ENCODE measurements around the gene COL4A6. TPM values are rescaled to one million over a fixed set of nuclear protein-coding genes. Genes with fewer than 3 reads are reported as not detected.
"Not testable (repeated sequence)": the region's sequence is repeated elsewhere in the genome, so short reads cannot be mapped to it uniquely, and the experiment has no call there.

Gene COL4A6
- 9.1 TPM for total RNA-seq
- long read RNA-seq, partial matches to known transcripts: 5 of 6 reads
- long read RNA-seq, other reads (novel, unspliced or antisense): 1 of 6 reads

GRCh38 chrX:108438110-108438623 is at the start of gene COL4A6:
TSS of gene COL4A6 (minus strand) at chrX:108438422. CDS start at chrX:108438196, 226 bp downstream.
- ATAC-seq (peak; percentile 56), DNase-seq (no peak)
- intact Hi-C loops (cut with micrococcal nuclease): no loop called here

DNA sequence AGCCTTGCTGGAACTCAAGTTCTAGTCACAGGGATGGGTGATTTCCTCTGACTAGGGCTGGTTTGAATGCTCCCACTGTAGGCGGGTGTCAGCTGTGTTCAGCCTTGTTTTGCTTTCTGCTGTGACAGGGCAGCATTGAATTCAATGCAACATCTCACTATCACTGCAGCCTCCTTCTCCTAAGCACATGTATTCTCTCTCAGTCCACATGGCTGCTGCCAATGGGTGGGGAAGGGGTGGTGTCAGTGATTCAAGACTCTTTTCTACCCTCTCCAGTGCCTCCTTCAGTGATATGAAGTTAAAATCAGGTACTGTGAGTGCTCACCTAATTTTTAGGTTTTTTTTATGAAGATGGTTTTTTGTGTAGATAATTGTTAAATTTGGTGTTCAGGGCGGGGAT is 47.7 kb upstream of the COL4A6 start:
- ATAC-seq: no peak
- intact Hi-C loops (cut with micrococcal nuclease): no loop called here
- no peak for DNase-seq

- intact Hi-C loops (cut with micrococcal nuclease): no loop called here
- ATAC-seq: no peak
- no peak for DNase-seq
These were observed 46.0 kb upstream of the COL4A6 start for GRCh38 chrX:108484251-108484650.

- ATAC-seq; intact Hi-C loops (cut with micrococcal nuclease): not testable (repeated sequence)
These were observed 43.3 kb upstream of the COL4A6 start for GRCh38 chrX:108481528-108481927.

GRCh38 chrX:108473979-108474378 is 35.8 kb upstream of the COL4A6 start:
- intact Hi-C loops (cut with micrococcal nuclease): no loop called here
- no peak for DNase-seq
- ATAC-seq: no peak

More at GRCh38 chrX:108481528-108481927, 43.3 kb upstream of the COL4A6 start:
- DNase-seq: not testable (repeated sequence)

DNA sequence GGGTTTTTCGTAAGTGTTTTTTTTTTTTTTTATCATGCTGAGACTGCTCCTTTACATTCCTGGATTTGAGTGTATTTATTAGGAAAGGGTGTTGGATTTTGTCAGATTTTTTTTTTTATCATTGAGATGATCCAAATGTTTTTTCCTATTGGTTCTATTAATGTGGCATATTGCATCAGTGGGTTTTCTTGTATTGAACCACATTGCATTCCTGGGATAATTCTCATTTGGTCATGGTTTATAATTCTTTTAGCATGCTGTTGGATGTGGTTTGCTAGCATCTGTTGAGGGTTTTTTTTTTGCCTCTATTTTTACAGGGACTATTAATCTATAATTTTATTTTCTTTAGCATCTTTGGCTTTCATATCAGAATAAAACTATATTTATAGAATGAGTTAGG is 30.3 kb upstream of the COL4A6 start:
- intact Hi-C loops (cut with micrococcal nuclease): no loop called here
- DNase-seq: no peak
- ATAC-seq: no peak

GRCh38 chrX:108464604-108465003 is 26.4 kb upstream of the COL4A6 start:
- intact Hi-C loops (cut with micrococcal nuclease): no loop called here
- ATAC-seq (no peak), DNase-seq (no peak)

GRCh38 chrX:108456971-108457477 is 18.8 kb upstream of the COL4A6 start:
- intact Hi-C loops (cut with micrococcal nuclease): no loop called here
- ATAC-seq (peak; percentile 38), DNase-seq (no peak)

DNA sequence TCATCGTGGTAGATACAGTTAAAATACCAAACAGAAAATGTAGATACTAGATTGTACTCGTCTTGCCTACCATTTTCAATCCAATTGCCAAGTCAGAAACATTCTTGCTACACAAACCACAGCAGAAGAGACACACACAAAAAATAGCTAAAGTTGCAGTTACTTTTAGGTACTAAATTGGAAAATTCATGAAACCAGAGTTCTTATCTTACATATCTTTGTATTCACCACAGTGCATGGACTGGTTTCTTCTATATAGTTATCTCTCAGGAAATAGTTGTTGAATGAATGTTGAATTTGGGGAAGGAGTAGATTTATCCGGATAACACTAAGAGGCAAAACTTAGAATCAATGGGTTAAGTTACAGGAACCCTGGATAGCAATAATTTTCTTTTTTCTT is 15.6 kb upstream of the COL4A6 start:
- intact Hi-C loops (cut with micrococcal nuclease): no loop called here
- no peak for DNase-seq
- no peak for ATAC-seq

DNA sequence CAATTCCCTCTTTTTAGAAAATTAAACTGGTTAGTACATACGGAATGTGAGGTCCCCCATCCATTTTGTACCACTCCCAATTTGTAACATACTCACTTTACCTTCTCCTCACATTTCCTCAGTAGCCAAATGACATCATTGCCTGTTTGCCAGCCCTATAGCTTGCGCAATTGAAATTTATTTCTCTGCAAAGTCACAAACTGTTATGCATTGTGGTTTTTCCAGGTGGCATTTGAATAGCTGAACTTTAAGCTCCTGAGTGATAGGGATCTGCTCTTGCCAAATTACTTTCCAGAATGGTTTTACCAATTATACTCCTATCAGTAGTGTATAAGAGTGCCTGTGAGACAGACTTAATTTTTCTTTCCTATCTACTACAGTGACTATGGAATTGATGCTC is 9.1 kb upstream of the COL4A6 start:
- intact Hi-C loops (cut with micrococcal nuclease): no loop called here
- ATAC-seq: no peak
- DNase-seq: no peak

DNA sequence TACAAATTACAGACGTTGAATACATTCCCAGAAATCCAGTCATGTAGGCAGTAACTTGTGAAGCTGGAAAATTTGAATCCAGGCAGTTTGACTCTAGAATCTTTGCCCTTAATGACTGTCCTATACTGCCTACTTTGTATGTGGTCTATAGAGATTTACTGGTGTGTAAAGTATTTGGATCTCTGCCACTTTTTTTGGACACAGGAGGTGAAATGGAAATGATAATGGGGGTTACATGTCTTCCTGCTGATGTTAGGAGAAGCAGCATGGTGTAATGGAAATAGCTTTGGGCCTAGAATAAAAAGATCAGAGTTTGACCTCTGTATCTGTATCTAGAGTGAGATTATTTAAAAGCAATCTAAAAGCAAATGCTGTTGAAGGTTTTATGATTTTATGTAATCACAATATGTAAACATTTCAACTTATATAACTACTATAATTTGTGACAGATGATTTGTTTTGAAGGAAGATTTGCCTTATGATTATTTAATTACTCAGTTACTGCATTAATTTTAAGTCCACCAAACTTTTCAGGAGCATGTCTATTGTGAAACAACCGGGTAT is 4.8 kb upstream of the COL4A6 start:
- intact Hi-C loops (cut with micrococcal nuclease): no loop called here
- DNase-seq (no peak), ATAC-seq (no peak)

- intact Hi-C loops (cut with micrococcal nuclease): no loop called here
- DNase-seq (no peak), ATAC-seq (peak; percentile 69)
These were observed 1.9 kb upstream of the COL4A6 start for GRCh38 chrX:108439961-108440696.

DNA sequence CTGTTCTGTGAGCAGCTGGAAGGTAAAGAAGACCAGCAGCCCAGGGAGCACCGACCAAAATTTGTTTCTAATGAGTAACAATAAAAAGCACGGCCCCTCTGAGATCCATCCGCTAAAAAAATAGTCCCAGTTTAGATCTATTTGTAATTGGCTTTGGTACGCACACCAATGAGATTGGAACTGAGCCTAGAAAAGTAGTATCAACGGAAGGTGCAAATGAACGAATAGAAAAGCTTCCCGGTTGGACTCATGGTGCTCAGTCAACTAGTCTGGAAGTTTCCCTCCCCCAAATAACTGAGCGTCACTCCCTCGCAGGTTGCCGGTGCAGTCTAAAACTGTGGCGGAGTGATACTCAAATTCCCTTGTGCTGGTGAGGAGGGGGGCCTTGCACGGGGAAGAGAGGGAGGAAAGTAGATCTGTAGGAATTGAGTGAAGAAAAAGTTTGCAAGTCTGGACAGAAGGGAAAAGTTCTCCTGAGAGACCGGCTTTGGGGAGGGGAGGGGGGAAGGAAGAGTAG is 1.3 kb upstream of the COL4A6 start, which contains the start of gene COL4A5:
TSS of gene COL4A5 (plus strand) at position 413 of the 517 bp plus-strand sequence. CDS start 288 bp downstream, outside the sequence.
- ATAC-seq (peak; percentile 91), DNase-seq (peak; percentile 30)
- intact Hi-C loops (cut with micrococcal nuclease): no loop called here

- DNase-seq (no peak), ATAC-seq (no peak)
- intact Hi-C loops (cut with micrococcal nuclease): no loop called here
These were observed 693 bp downstream of the COL4A6 start for GRCh38 chrX:108437349-108438109.

- DNase-seq (no peak), ATAC-seq (no peak)
- intact Hi-C loops (cut with micrococcal nuclease): no loop called here
These were observed 3.0 kb downstream of the COL4A6 start for GRCh38 chrX:108435261-108435660.

DNA sequence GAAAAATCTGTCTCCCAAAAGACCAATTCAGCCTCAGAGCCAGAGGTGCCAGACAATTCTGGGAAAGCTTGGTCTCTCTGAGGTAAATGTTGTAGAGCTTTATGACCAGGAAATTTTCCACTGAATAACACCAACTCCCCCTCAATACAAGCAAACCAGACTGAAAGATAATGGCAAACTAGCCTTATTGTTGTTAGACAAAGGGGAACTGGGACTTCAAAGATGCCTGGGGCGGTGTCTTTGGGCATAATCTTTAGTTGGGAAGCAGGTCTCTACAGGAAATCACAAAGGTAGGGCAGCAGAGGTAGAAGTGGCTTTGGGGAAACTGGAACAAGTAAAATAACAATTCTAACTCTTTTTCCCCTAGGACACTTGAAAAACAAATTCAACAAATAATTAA is 12.0 kb downstream of the COL4A6 start:
- no peak for ATAC-seq
- intact Hi-C loops (cut with micrococcal nuclease): no loop called here
- no peak for DNase-seq

DNA sequence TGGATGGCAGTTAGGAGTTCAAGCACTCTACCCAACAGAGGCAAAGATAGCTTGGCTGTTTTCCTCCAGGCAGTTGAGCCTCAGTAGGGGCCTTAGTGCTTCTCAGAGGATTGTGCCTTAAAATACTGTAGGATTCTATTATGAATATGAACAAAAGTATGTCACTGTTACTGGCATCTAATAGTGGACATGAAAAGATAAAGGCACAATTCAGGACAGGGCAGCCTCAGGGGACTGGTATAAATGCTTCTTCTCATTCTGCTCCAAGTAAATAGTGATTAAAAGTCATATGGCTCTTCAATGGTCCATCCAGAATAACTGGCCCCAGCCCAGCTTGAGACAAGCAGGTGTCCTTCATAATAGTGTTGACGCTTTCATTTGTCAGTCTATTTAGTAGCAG is 17.7 kb downstream of the COL4A6 start:
- DNase-seq (no peak), ATAC-seq (no peak)
- intact Hi-C loops (cut with micrococcal nuclease): no loop called here

- intact Hi-C loops (cut with micrococcal nuclease): no loop called here
- ATAC-seq (no peak), DNase-seq (no peak)
These were observed 18.8 kb downstream of the COL4A6 start for GRCh38 chrX:108419401-108419800.

DNA sequence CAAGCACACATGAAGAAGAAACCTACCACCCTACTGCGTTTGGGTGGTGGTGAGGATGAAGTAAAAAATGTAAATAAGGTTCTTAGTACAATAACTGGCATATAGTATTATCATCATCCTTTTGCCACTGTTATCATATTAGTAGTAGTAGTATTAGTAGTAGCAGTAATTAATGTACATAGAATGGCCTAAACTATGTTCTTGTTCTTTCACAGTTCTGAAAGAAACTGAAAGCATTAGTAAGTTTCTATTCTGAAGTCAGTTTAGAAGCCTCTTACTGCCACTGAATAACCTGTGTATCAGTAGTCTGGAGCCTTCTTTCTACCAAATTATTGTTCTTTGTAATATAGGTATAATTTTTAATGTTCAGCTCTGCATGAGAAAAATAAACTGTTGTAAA is 21.0 kb downstream of the COL4A6 start:
- no peak for ATAC-seq
- intact Hi-C loops (cut with micrococcal nuclease): no loop called here
- DNase-seq: no peak

Measured in left ventricle myocardium superior (tissue), 1 donor.